ENCODE results near the gene SLC29A3. TPM values are rescaled to one million over a fixed set of nuclear protein-coding genes. Genes with fewer than 3 reads are reported as not detected.

Gene SLC29A3
- total RNA-seq, 2 experiments from 2014 or later, result 2.3 to 2.5 TPM

DNA sequence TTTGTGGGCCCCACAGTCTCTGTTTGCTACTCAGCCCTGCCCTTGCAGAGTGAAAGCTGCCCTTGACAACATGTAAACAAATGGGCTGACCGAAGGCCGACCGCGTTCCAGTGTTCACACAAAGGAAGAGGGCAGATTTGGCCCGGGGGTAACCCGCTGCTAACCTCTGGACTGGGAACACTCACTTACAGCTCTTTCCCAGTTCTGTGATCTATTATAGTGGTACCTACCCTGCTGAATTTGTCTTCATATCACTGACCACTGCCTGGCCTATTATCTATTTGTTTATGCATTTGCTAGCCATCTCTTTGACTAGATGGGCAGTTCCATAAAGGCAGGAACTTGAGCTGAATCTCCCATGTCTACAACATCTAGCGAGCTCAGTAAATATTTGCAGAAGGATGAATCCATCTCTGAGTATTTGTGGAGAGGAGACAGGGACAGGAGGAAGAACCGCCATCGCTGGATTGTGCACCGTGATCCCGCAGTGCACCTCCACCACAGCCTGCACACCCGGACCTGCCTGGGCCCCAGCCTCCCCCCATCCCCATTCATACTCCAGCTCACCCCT is 15.2 kb downstream of the SLC29A3 start:
- Mint-ChIP-seq H3K4me1 (ENCODE audit: low read depth) (no peaks in the 10 kb centered on the region), H3K27me3 (no peaks in the 10 kb centered on the region), H3K27ac (no peak overlapping the region), H3K36me3 (ENCODE audit: low read depth) (peaks cover 21% of the 10 kb centered on the region), H3K9me3 (no peaks in the 10 kb centered on the region), H3K4me3 (no peak overlapping the region)
- TF ChIP-seq CTCF (IDR thresholded peaks at IDR 0.05), result no peak
- Histone ChIP-seq H3K27me3 (ENCODE audit: control insufficient read depth in 1 of 2, insufficient read depth in 2 of 2, low read length in 2 of 2) (no peaks in the 10 kb centered on the region), H3K36me3 (ENCODE audit: insufficient read depth, low read length) (peaks cover 10% of the 10 kb centered on the region), H3K9me3 (ENCODE audit: control insufficient read depth in 1 of 2, insufficient read depth in 1 of 2, low read length in 2 of 2) (no peaks in the 10 kb centered on the region), H3K4me3 (ENCODE audit: low read length) (no peak overlapping the region), H3K27ac (ENCODE audit: low read depth in 1 of 2, low read length in 2 of 2) (no peak overlapping the region), H3K4me1 (ENCODE audit: insufficient read depth, low read length) (no peaks in the 10 kb centered on the region)
- intact Hi-C loops (cut with DNase I, micrococcal nuclease), result no loop called here
- ATAC-seq (ENCODE audit: poor library complexity) (no peak), DNase-seq (no peak)
- ChIA-PET CTCF (no interaction called here), POLR2A (no interaction called here)

DNA sequence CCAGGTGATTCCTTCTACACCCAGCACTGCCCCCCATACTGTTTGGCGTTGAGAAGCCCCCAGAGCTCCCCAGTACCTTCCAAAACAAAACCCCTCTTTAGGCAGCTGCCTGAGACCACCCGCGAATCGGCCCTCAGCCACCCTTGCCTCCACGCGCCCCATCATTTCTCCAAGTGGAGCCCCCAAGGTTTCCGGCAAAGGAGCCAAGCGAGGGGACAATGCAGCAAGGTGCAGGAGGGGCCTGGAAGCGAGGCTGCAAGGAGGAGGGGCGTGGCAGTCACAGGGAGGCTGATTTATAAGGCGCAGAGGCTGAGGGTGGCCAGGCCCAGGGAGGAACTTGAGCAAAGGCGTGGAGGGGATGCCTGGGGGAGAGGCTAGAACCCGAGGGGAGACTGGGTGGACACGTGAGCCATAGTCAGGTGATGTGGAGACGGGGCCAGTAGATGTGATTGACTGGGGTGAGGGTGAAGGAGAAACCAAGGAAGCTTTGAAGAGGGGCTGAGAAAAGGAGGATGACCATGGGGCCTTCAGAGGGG is 16.2 kb downstream of the SLC29A3 start:
- Histone ChIP-seq H3K9me3 (ENCODE audit: control insufficient read depth in 1 of 2, insufficient read depth in 1 of 2, low read length in 2 of 2) (no peaks in the 10 kb centered on the region), H3K4me1 (ENCODE audit: insufficient read depth, low read length) (no peaks in the 10 kb centered on the region), H3K4me3 (ENCODE audit: low read length) (no peak overlapping the region), H3K36me3 (ENCODE audit: insufficient read depth, low read length) (peaks cover 18% of the 10 kb centered on the region), H3K27me3 (ENCODE audit: control insufficient read depth in 1 of 2, insufficient read depth in 2 of 2, low read length in 2 of 2) (no peaks in the 10 kb centered on the region), H3K27ac (ENCODE audit: low read depth in 1 of 2, low read length in 2 of 2) (no peak overlapping the region)
- TF ChIP-seq CTCF (IDR thresholded peaks at IDR 0.05), result no peak
- DNase-seq (no peak), ATAC-seq (ENCODE audit: poor library complexity) (no peak)
- H3K9me3 Mint-ChIP-seq, result no peaks in the 10 kb centered on the region
- POLR2A ChIA-PET, result no interaction called here
- CTCF ChIA-PET, result no interaction called here
- H3K4me1 Mint-ChIP-seq (ENCODE audit: low read depth), result no peaks in the 10 kb centered on the region
- no peak overlapping the region for H3K4me3 Mint-ChIP-seq
- H3K27me3 Mint-ChIP-seq, result no peaks in the 10 kb centered on the region
- no peak overlapping the region for H3K27ac Mint-ChIP-seq
- intact Hi-C loops (cut with DNase I, micrococcal nuclease), result no loop called here
- H3K36me3 Mint-ChIP-seq (ENCODE audit: low read depth), result peaks cover 28% of the 10 kb centered on the region

GRCh38 chr10:71336632-71337031 is 17.6 kb downstream of the SLC29A3 start:
- no peak for TF ChIP-seq CTCF (IDR thresholded peaks at IDR 0.05)
- peaks cover 28% of the 10 kb centered on the region for H3K36me3 Mint-ChIP-seq (ENCODE audit: low read depth)
- ATAC-seq (ENCODE audit: poor library complexity), result no peak
- H3K4me3 Mint-ChIP-seq, result no peak overlapping the region
- H3K27me3 Mint-ChIP-seq, result no peaks in the 10 kb centered on the region
- Histone ChIP-seq H3K4me3 (ENCODE audit: low read length) (no peak overlapping the region), H3K9me3 (ENCODE audit: control insufficient read depth in 1 of 2, insufficient read depth in 1 of 2, low read length in 2 of 2) (no peaks in the 10 kb centered on the region), H3K27me3 (ENCODE audit: control insufficient read depth in 1 of 2, insufficient read depth in 2 of 2, low read length in 2 of 2) (no peaks in the 10 kb centered on the region), H3K4me1 (ENCODE audit: insufficient read depth, low read length) (no peaks in the 10 kb centered on the region), H3K36me3 (ENCODE audit: insufficient read depth, low read length) (peaks cover 13% of the 10 kb centered on the region), H3K27ac (ENCODE audit: low read depth in 1 of 2, low read length in 2 of 2) (no peak overlapping the region)
- ChIA-PET CTCF (interaction anchor here (1.0 kb wide), 1 partner anchor 486 kb away, joined by 3 read pairs; no protein-coding TSS in a partner anchor), POLR2A (no interaction called here)
- H3K9me3 Mint-ChIP-seq, result no peaks in the 10 kb centered on the region
- intact Hi-C loops (cut with DNase I, micrococcal nuclease), result no loop called here
- DNase-seq, result no peak
- H3K27ac Mint-ChIP-seq, result no peak overlapping the region
- no peaks in the 10 kb centered on the region for H3K4me1 Mint-ChIP-seq (ENCODE audit: low read depth)
